HG03432 (cell line): ENCODE measurements around the gene GPALPP1.
"Not testable (repeated sequence)": the region's sequence is repeated elsewhere in the genome, so short reads cannot be mapped to it uniquely, and the experiment has no call there.

ENCODE experiments used
- ATAC-seq: cut with Tn5 transposase; IDR thresholded peaks from one replicate; pipeline ENCODE4 v1.9.1; 2021; ENCODE audit warnings: mild to moderate bottlenecking, moderate library complexity; ENCODE audit not compliant: unreplicated experiment

GPALPP1 gene

GRCh38 chr13:45004096-45004495, 14.8 kb downstream of the GPALPP1 start:
- ATAC-seq, result no peak

GRCh38 chr13:45007225-45007624, 17.9 kb downstream of the GPALPP1 start:
- no peak for ATAC-seq

- ATAC-seq, result no peak
Observed at GRCh38 chr13:45007823-45008222, 18.5 kb downstream of the GPALPP1 start.

- ATAC-seq, result no peak
Observed at GRCh38 chr13:45011198-45011597, 21.9 kb downstream of the GPALPP1 start.

GRCh38 chr13:45015300-45015699, 26.0 kb downstream of the GPALPP1 start:
- ATAC-seq, result no peak

- no peak for ATAC-seq
Observed at GRCh38 chr13:45016792-45017425, 27.6 kb downstream of the GPALPP1 start.

GRCh38 chr13:45019981-45020380, 30.6 kb downstream of the GPALPP1 start:
- ATAC-seq, result not testable (repeated sequence)

GRCh38 chr13:45021250-45021649, 31.9 kb downstream of the GPALPP1 start:
- no peak for ATAC-seq

- ATAC-seq, result no peak
Observed at GRCh38 chr13:45024847-45025246, 35.5 kb downstream of the GPALPP1 start.

GRCh38 chr13:45034342-45034741, 45.0 kb downstream of the GPALPP1 start:
- ATAC-seq, result no peak

GRCh38 chr13:45036206-45036605, 46.9 kb downstream of the GPALPP1 start:
- no peak for ATAC-seq

GRCh38 chr13:45040173-45040572, 50.8 kb downstream of the GPALPP1 start:
- no peak for ATAC-seq

GRCh38 chr13:45040622-45041021, 51.3 kb downstream of the GPALPP1 start:
- ATAC-seq, result no peak

- ATAC-seq, result no peak
Observed at GRCh38 chr13:45042539-45042938, 53.2 kb downstream of the GPALPP1 start.

- ATAC-seq, result no peak
Observed at GRCh38 chr13:45046445-45046844, 57.1 kb downstream of the GPALPP1 start.

GRCh38 chr13:45047394-45048310, 58.3 kb downstream of the GPALPP1 start:
- peak; percentile 69 for ATAC-seq

GRCh38 chr13:45048890-45049407, 59.6 kb downstream of the GPALPP1 start:
- ATAC-seq, result no peak

GRCh38 chr13:45049478-45049877, 60.1 kb downstream of the GPALPP1 start:
- no peak for ATAC-seq

- no peak for ATAC-seq
Observed at GRCh38 chr13:45051315-45051714, 62.0 kb downstream of the GPALPP1 start.

- ATAC-seq, result peak; percentile 92
Observed at GRCh38 chr13:45055198-45055901, 66.0 kb downstream of the GPALPP1 start.

- peak; percentile 26 for ATAC-seq
Observed at GRCh38 chr13:45055902-45056648, 66.7 kb downstream of the GPALPP1 start.
